GM13977 (cell line): ENCODE data around the gene CFAP92.

Experiments
- DNase-seq: peaks from one replicate; pipeline ENCODE4 v3.0.0; 2012; ENCODE audit warnings: low spot score
- CTCF ChIP-seq: IDR thresholded peaks from 2 replicates; pipeline ENCODE4 v1.5.1; 2012; ENCODE audit warnings: mild to moderate bottlenecking, control low read depth; ENCODE audit not compliant: insufficient read depth; ENCODE audit errors: extremely low read depth, missing control alignments
- in situ Hi-C: fragments of 300-500 bp; cut with MboI; formaldehyde crosslinking; loops from one replicate; pipeline ENCODE4 v1.12.0; 2022; ENCODE audit warnings: low sequenced_read_pairs, low pct_unique_long_range_greater_than_20kb, mixed read lengths, inconsistent platforms; ENCODE audit not compliant: unreplicated experiment

CFAP92 gene

DNA sequence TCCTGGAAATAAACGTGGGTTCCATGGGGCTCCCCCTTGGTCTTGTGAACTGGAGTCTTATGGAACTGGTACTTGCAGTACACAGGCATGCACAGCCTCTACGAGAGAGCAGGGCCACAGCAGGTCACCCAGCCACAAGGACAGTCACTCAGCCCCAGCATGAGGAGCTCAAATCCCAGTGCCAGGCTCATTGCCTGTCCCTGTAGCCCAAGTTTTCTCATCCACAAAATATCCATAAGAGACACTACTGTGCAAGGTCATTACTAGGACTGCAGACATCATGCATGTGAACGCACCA is 48.0 kb downstream of the CFAP92 start:
- DNase-seq: no peak
- no peak for TF ChIP-seq CTCF
- in situ Hi-C loops: no loop called here

GRCh38 chr3:128945041-128945877 is 48.6 kb downstream of the CFAP92 start:
- no peak for DNase-seq
- in situ Hi-C loops: no loop called here
- TF ChIP-seq CTCF: no peak

GRCh38 chr3:128942161-128942952 is 51.5 kb downstream of the CFAP92 start:
- TF ChIP-seq CTCF: no peak
- no peak for DNase-seq

DNA sequence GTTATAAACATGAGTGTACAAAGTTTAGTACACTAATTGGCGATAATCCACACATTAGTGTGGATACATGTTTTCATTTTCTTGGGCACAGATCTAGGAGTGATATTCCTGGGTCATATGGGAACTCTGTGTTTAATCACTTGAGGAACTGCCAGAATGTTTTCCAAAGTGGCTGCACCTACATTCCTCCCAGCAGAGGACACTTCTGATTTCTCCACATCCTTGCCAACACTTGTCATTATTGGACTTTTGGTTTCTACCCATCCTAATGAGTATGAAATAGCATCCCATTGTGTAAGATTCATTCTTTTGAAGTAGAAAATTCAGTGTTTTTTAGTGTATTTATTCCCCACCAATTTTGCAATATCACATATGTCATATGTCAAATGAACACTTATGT is 53.6 kb downstream of the CFAP92 start:
- in situ Hi-C loops: no loop called here
- TF ChIP-seq CTCF: no peak
- no peak for DNase-seq

More at GRCh38 chr3:128942161-128942952, 51.5 kb downstream of the CFAP92 start:
- in situ Hi-C loops: no loop called here

- TF ChIP-seq CTCF: no peak
- in situ Hi-C loops: no loop called here
- no peak for DNase-seq
Measured at GRCh38 chr3:128936341-128936740, 57.5 kb downstream of the CFAP92 start.

GRCh38 chr3:128935922-128936321 is 58.0 kb downstream of the CFAP92 start:
- TF ChIP-seq CTCF: no peak
- in situ Hi-C loops: no loop called here
- DNase-seq: no peak
